HepG2 (cell line): ENCODE results near the gene IGFBP7. TPM values are rescaled to one million over a fixed set of nuclear protein-coding genes. Genes with fewer than 3 reads are reported as not detected.
A peak's percentile ranks its signal among the peaks of the same experiment; 100 is the strongest.

Source experiments
- AHDC1 ChIP-seq: sonication (generic); formaldehyde crosslinking; IDR thresholded peaks from 2 replicates; pipeline ENCODE4 v1.5.1; 2020; ENCODE audit warnings: mild to moderate bottlenecking, missing genetic modification reagents, borderline replicate concordance
- polyA plus RNA-seq, 8 experiments: library from polyadenylated mRNA; depleted of rRNA in 3 of 8; stranded (reverse) in 7 of 8; unstranded in 1 of 8; fragments of >200 nt; fragmentation: Illumina TruSeq in 4 of 8; extraction: Trizol in 4 of 8; gene quantifications; 2 replicates each; pipeline versions ENCODE4 v1.2.1 to v1.2.3, GENCODE V29; 2011 to 2016; ENCODE audit warnings: low read depth in 4 of 8, missing spikeins in 1 of 8, mixed read lengths in 1 of 8; ENCODE audit not compliant: insufficient read depth in 1 of 8
- total RNA-seq, 5 experiments: library from RNA; depleted of rRNA; stranded (reverse); fragments of >200 nt; fragmentation: Illumina TruSeq; extraction: Trizol; gene quantifications; 2 replicates each; pipeline ENCODE4 v1.2.3, GENCODE V29; 2016; ENCODE audit warnings: low read depth in 1 of 5
- TF ChIP-seq, protein P1 (sequence below): IDR thresholded peaks from 2 replicates; pipeline ENCODE4 v1.4.0; 2020; ENCODE audit warnings: mild to moderate bottlenecking, missing genetic modification reagents

Gene IGFBP7
- total and polyA plus RNA-seq, 2 of the 13 experiments (the other 11 are each of a cell fraction or from before 2014, with no cell fraction given) = 1.1 to 1.3 TPM

- TF ChIP-seq, protein P1, sequence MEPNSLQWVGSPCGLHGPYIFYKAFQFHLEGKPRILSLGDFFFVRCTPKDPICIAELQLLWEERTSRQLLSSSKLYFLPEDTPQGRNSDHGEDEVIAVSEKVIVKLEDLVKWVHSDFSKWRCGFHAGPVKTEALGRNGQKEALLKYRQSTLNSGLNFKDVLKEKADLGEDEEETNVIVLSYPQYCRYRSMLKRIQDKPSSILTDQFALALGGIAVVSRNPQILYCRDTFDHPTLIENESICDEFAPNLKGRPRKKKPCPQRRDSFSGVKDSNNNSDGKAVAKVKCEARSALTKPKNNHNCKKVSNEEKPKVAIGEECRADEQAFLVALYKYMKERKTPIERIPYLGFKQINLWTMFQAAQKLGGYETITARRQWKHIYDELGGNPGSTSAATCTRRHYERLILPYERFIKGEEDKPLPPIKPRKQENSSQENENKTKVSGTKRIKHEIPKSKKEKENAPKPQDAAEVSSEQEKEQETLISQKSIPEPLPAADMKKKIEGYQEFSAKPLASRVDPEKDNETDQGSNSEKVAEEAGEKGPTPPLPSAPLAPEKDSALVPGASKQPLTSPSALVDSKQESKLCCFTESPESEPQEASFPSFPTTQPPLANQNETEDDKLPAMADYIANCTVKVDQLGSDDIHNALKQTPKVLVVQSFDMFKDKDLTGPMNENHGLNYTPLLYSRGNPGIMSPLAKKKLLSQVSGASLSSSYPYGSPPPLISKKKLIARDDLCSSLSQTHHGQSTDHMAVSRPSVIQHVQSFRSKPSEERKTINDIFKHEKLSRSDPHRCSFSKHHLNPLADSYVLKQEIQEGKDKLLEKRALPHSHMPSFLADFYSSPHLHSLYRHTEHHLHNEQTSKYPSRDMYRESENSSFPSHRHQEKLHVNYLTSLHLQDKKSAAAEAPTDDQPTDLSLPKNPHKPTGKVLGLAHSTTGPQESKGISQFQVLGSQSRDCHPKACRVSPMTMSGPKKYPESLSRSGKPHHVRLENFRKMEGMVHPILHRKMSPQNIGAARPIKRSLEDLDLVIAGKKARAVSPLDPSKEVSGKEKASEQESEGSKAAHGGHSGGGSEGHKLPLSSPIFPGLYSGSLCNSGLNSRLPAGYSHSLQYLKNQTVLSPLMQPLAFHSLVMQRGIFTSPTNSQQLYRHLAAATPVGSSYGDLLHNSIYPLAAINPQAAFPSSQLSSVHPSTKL (CRISPR knock-in tag) = 0 out of 2 replicates have a peak, but pooled peaks have one; percentile 30
- 0 out of 2 replicates have a peak, but pooled peaks have one; percentile 29 for TF ChIP-seq AHDC1
- TF ChIP-seq, all 625 proteins: peak for 12
These were observed 39.6 kb upstream of the IGFBP7 start (continued) for GRCh38 chr4:57149833-57150232.
